Gastroesophageal sphincter (tissue), 3 donors: ENCODE measurements around the gene KIFAP3.

Experiments
- POLR2A ChIP-seq, 2 donors: fragments of 450-650 bp; IDR thresholded peaks; one replicate each; pipeline ENCODE4 v1.6.1; 2017; ENCODE audit warnings: antibody characterized with exemption in 2 of 2, mild to moderate bottlenecking in 2 of 2, moderate library complexity in 1 of 2
- TF ChIP-seq, protein P1 (sequence below), 4 experiments: fragments of 200-600 bp in 2 of 4; fragments of 450-650 bp in 2 of 4; sonication (generic) in 1 of 4; IDR thresholded peaks; one replicate each; pipeline ENCODE4 v1.5.1; 2017 to 2019; ENCODE audit warnings: antibody characterized with exemption in 4 of 4, mild to moderate bottlenecking in 2 of 4, moderate library complexity in 2 of 4

GRCh38 chr1:170075186-170075585 lies 691 bp upstream of the KIFAP3 start:
- TF ChIP-seq, protein P1, sequence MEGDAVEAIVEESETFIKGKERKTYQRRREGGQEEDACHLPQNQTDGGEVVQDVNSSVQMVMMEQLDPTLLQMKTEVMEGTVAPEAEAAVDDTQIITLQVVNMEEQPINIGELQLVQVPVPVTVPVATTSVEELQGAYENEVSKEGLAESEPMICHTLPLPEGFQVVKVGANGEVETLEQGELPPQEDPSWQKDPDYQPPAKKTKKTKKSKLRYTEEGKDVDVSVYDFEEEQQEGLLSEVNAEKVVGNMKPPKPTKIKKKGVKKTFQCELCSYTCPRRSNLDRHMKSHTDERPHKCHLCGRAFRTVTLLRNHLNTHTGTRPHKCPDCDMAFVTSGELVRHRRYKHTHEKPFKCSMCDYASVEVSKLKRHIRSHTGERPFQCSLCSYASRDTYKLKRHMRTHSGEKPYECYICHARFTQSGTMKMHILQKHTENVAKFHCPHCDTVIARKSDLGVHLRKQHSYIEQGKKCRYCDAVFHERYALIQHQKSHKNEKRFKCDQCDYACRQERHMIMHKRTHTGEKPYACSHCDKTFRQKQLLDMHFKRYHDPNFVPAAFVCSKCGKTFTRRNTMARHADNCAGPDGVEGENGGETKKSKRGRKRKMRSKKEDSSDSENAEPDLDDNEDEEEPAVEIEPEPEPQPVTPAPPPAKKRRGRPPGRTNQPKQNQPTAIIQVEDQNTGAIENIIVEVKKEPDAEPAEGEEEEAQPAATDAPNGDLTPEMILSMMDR (IDR thresholded peaks at IDR 0.05), result no peak
- TF ChIP-seq POLR2A (IDR thresholded peaks at IDR 0.05), result no peak
